ENCODE data around the gene ACTL10. TPM values are rescaled to one million over a fixed set of nuclear protein-coding genes. Genes with fewer than 3 reads are reported as not detected.

ACTL10 gene
- total and polyA plus RNA-seq, 2 of the 13 experiments (the other 11 are each of a cell fraction or from before 2014, with no cell fraction given): not detected

GRCh38 chr20:33674294-33675135, 7.8 kb downstream of the ACTL10 start, which contains the start of gene NECAB3 (continued):
- TF ChIP-seq ZNF775 (CRISPR knock-in tag; IDR thresholded peaks at IDR 0.05; ENCODE audit: borderline replicate concordance): peak; percentile 64; the same call in 1 of the 2 replicates
- TF ChIP-seq POLR2G (IDR thresholded peaks at IDR 0.05; ENCODE audit: low read depth, low read length): peak; percentile 96
- no peak; the same call in 1 of the 2 replicates for TF ChIP-seq ZNF552 (CRISPR knock-in tag; IDR thresholded peaks at IDR 0.05; ENCODE audit: borderline replicate concordance)
- peak; percentile 94 for TF ChIP-seq KDM2A (CRISPR knock-in tag; IDR thresholded peaks at IDR 0.05; ENCODE audit: borderline replicate concordance, low read depth)
- no peak for TF ChIP-seq ZNF530 (CRISPR knock-in tag; IDR thresholded peaks at IDR 0.05; ENCODE audit: low read depth)
- TF ChIP-seq HDAC2 (CRISPR knock-in tag; IDR thresholded peaks at IDR 0.05): peak; percentile 50; the same call in 1 of the 2 replicates
- TF ChIP-seq TOPORS (CRISPR knock-in tag; IDR thresholded peaks at IDR 0.05): peak; percentile 85; the same call in 1 of the 2 replicates
- TF ChIP-seq CREB1 (IDR thresholded peaks at IDR 0.05): no peak; the same call in 1 of the 2 replicates
- TF ChIP-seq CREB1 (CRISPR knock-in tag; IDR thresholded peaks at IDR 0.05): no peak
- TF ChIP-seq TEF (CRISPR knock-in tag; IDR thresholded peaks at IDR 0.05): peak; percentile 47; the same call in 1 of the 2 replicates
- peak; percentile 89 for TF ChIP-seq ZNF782 (CRISPR knock-in tag; IDR thresholded peaks at IDR 0.05; ENCODE audit: borderline replicate concordance)
- TF ChIP-seq ELF1 (CRISPR knock-in tag; IDR thresholded peaks at IDR 0.05): no peak; the same call in 1 of the 2 replicates
- no peak; the same call in 1 of the 2 replicates for TF ChIP-seq SMAD1 (CRISPR knock-in tag; IDR thresholded peaks at IDR 0.05; ENCODE audit: borderline replicate concordance, low read depth)
- TF ChIP-seq SRSF1 (optimal IDR thresholded peaks at IDR 0.05; ENCODE audit: low read depth, low read length): peak; percentile 91
- no peak for TF ChIP-seq ZNF17 (CRISPR knock-in tag; IDR thresholded peaks at IDR 0.05)
- 0 out of 2 replicates have a peak, but pooled peaks have one; percentile 81 for TF ChIP-seq MYNN (CRISPR knock-in tag; IDR thresholded peaks at IDR 0.05; ENCODE audit: low read depth)
- no peak; the same call in none of the 2 replicates for TF ChIP-seq SP5 (CRISPR knock-in tag; IDR thresholded peaks at IDR 0.05; ENCODE audit: borderline replicate concordance, low read depth)
- TF ChIP-seq, protein P1, sequence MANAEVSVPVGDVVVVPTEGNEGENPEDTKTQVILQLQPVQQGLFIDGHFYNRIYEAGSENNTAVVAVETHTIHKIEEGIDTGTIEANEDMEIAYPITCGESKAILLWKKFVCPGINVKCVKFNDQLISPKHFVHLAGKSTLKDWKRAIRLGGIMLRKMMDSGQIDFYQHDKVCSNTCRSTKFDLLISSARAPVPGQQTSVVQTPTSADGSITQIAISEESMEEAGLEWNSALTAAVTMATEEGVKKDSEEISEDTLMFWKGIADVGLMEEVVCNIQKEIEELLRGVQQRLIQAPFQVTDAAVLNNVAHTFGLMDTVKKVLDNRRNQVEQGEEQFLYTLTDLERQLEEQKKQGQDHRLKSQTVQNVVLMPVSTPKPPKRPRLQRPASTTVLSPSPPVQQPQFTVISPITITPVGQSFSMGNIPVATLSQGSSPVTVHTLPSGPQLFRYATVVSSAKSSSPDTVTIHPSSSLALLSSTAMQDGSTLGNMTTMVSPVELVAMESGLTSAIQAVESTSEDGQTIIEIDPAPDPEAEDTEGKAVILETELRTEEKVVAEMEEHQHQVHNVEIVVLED (CRISPR knock-in tag; IDR thresholded peaks at IDR 0.05; ENCODE audit: borderline replicate concordance): peak; percentile 80
- peak; percentile 80 for TF ChIP-seq ZNF350 (CRISPR knock-in tag; IDR thresholded peaks at IDR 0.05; ENCODE audit: borderline replicate concordance, low read depth)
- peak; percentile 60 for TF ChIP-seq ZNF761 (CRISPR knock-in tag; conservative IDR thresholded peaks at IDR 0.05)
- peak; percentile 82; the same call in 1 of the 2 replicates for TF ChIP-seq ARNT2 (CRISPR knock-in tag; IDR thresholded peaks at IDR 0.05; ENCODE audit: low read depth)
- TF ChIP-seq, protein P2, sequence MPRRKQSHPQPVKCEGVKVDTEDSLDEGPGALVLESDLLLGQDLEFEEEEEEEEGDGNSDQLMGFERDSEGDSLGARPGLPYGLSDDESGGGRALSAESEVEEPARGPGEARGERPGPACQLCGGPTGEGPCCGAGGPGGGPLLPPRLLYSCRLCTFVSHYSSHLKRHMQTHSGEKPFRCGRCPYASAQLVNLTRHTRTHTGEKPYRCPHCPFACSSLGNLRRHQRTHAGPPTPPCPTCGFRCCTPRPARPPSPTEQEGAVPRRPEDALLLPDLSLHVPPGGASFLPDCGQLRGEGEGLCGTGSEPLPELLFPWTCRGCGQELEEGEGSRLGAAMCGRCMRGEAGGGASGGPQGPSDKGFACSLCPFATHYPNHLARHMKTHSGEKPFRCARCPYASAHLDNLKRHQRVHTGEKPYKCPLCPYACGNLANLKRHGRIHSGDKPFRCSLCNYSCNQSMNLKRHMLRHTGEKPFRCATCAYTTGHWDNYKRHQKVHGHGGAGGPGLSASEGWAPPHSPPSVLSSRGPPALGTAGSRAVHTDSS (CRISPR knock-in tag; conservative IDR thresholded peaks at IDR 0.05): no peak; the same call in 1 of the 2 replicates
- peak; percentile 57 for TF ChIP-seq CTCF (CRISPR knock-in tag; IDR thresholded peaks at IDR 0.05)
- TF ChIP-seq ZNF432 (CRISPR knock-in tag; IDR thresholded peaks at IDR 0.05; ENCODE audit: borderline replicate concordance): no peak; the same call in 1 of the 2 replicates
